HepG2 (cell line): Measurements from ENCODE around the gene TMEM63C. TPM values are rescaled to one million over a fixed set of nuclear protein-coding genes. Genes with fewer than 3 reads are reported as not detected.
A peak's percentile ranks its signal among the peaks of the same experiment; 100 is the strongest.

Source experiments
- AHR ChIP-seq: IDR thresholded peaks from 2 replicates; pipeline ENCODE4 v1.6.1; 2018; ENCODE audit warnings: missing genetic modification reagents, missing compliant biosample characterization
- CEBPZ ChIP-seq: IDR thresholded peaks from 2 replicates; pipeline ENCODE4 v1.6.1; 2012; ENCODE audit warnings: low read length, improper control_type of control experiment
- CREB1 ChIP-seq, 2 experiments: fragments of 450-650 bp in 1 of 2; IDR thresholded peaks; 2 replicates each; pipeline ENCODE4 v1.6.1; 2016 to 2017; ENCODE audit warnings: control low read depth in 1 of 2, mild to moderate bottlenecking in 1 of 2, missing compliant biosample characterization in 1 of 2, missing genetic modification characterization in 1 of 2
- FIP1L1 ChIP-seq: fragments of 200-400 bp; formaldehyde crosslinking; IDR thresholded peaks from 2 replicates; pipeline ENCODE4 v1.6.1; 2018; ENCODE audit warnings: low read depth, mild to moderate bottlenecking, low read length, moderate library complexity, borderline replicate concordance; ENCODE audit not compliant: insufficient read depth
- FOXA1 ChIP-seq, 2 experiments: fragments of 450-650 bp in 1 of 2; sonication (generic) in 1 of 2; formaldehyde crosslinking in 1 of 2; IDR thresholded peaks; 2 replicates each; pipeline versions ENCODE4 v1.4.0 to v1.6.1; 2016 to 2020; ENCODE audit warnings: missing genetic modification reagents in 1 of 2
- GLMP ChIP-seq: sonication (generic); formaldehyde crosslinking; IDR thresholded peaks from 2 replicates; pipeline ENCODE4 v1.9.0; 2021; ENCODE audit warnings: missing genetic modification reagents, mild to moderate bottlenecking, borderline replicate concordance
- JUN ChIP-seq: sonication (generic); formaldehyde crosslinking; IDR thresholded peaks from 2 replicates; pipeline ENCODE4 v1.4.0; 2020; ENCODE audit warnings: mild to moderate bottlenecking, missing genetic modification reagents
- NFAT5 ChIP-seq: sonication (generic); formaldehyde crosslinking; IDR thresholded peaks from 2 replicates; pipeline ENCODE4 v1.4.0; 2020; ENCODE audit warnings: missing genetic modification reagents
- NR3C1 ChIP-seq: sonication (generic); formaldehyde crosslinking; IDR thresholded peaks from 2 replicates; pipeline ENCODE4 v1.4.0; 2020; ENCODE audit warnings: missing genetic modification reagents
- SMYD3 ChIP-seq: sonication (generic); formaldehyde crosslinking; IDR thresholded peaks from 2 replicates; pipeline ENCODE4 v1.8.1; 2023; ENCODE audit warnings: mild to moderate bottlenecking, missing genetic modification reagents
- ZBTB3 ChIP-seq: sonication (generic); formaldehyde crosslinking; IDR thresholded peaks from 2 replicates; pipeline ENCODE4 v1.4.0; 2020; ENCODE audit warnings: low read depth, mild to moderate bottlenecking, moderate library complexity, missing genetic modification reagents, borderline replicate concordance
- ZNF230 ChIP-seq: sonication (generic); formaldehyde crosslinking; IDR thresholded peaks from 2 replicates; pipeline ENCODE4 v1.4.0; 2020; ENCODE audit warnings: mild to moderate bottlenecking, missing genetic modification reagents
- ZNF3 ChIP-seq: IDR thresholded peaks from 2 replicates; pipeline ENCODE4 v1.7.0; 2017; ENCODE audit warnings: inconsistent platforms
- ZNF629 ChIP-seq: sonication (generic); formaldehyde crosslinking; conservative IDR thresholded peaks from 2 replicates; pipeline ENCODE4 v1.5.0; 2020; ENCODE audit warnings: missing genetic modification reagents
- polyA plus RNA-seq, 8 experiments: library from polyadenylated mRNA; depleted of rRNA in 3 of 8; stranded (reverse) in 7 of 8; unstranded in 1 of 8; fragments of >200 nt; fragmentation: Illumina TruSeq in 4 of 8; extraction: Trizol in 4 of 8; gene quantifications; 2 replicates each; pipeline versions ENCODE4 v1.2.1 to v1.2.3, GENCODE V29; 2011 to 2016; ENCODE audit warnings: low read depth in 4 of 8, missing spikeins in 1 of 8, mixed read lengths in 1 of 8; ENCODE audit not compliant: insufficient read depth in 1 of 8
- total RNA-seq, 5 experiments: library from RNA; depleted of rRNA; stranded (reverse); fragments of >200 nt; fragmentation: Illumina TruSeq; extraction: Trizol; gene quantifications; 2 replicates each; pipeline ENCODE4 v1.2.3, GENCODE V29; 2016; ENCODE audit warnings: low read depth in 1 of 5
- TF ChIP-seq, protein P1 (sequence below): sonication (generic); formaldehyde crosslinking; IDR thresholded peaks from 2 replicates; pipeline ENCODE4 v1.4.0; 2020; ENCODE audit warnings: low read depth, missing genetic modification reagents

TMEM63C gene
- total and polyA plus RNA-seq, 2 of the 13 experiments (the other 11 are each of a cell fraction or from before 2014, with no cell fraction given), result 0.17 to 0.27 TPM

DNA sequence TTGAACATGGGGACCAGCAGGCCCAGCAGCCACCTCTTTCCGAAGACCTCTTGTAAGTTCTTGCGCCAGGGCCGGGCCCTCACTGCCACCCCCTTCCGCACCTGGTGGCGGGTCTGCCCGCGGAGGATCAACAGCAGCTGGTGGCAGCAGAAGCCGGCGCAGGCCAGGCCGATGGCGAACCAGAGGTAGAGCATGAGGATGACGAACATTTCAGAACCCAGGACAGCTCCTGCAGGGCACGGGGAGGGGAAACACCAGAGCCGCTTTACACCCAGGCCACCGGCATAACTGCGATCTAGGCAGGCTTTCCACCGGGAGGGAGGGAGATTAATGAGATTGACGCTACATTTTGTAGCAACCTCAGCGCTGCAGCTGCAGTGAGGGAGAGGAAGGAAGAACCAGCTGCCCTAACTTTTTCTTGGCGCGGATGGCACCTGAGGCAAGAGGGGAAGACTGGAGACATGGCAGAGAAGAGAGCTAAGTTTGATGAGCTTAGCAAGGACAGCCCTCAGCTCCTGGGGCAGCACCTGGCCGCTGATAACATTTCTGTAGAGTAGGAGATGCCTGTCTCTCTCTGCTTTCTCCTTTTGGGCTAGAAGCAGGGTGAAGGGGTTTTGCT is 47.8 kb upstream of the TMEM63C start (continued):
- TF ChIP-seq CEBPZ (no peak), CREB1 (IDR thresholded peaks at IDR 0.05) (no peak), CREB1 (CRISPR knock-in tag; IDR thresholded peaks at IDR 0.05) (no peak), FIP1L1 (no peak), ZBTB3 (no peak), GLMP (CRISPR knock-in tag) (no peak), SMYD3 (CRISPR knock-in tag) (no peak), AHR (CRISPR knock-in tag) (0 out of 2 replicates have a peak, but pooled peaks have one; percentile 53), FOXA1 (IDR thresholded peaks at IDR 0.05) (no peak), FOXA1 (CRISPR knock-in tag; IDR thresholded peaks at IDR 0.05) (0 out of 2 replicates have a peak, but pooled peaks have one; percentile 9), ZNF629 (CRISPR knock-in tag) (no peak), ZNF3 (no peak), NR3C1 (CRISPR knock-in tag) (no peak), ZNF230 (peak; percentile 31; the same call in 1 of the 2 replicates), JUN (CRISPR knock-in tag) (no peak), NFAT5 (CRISPR knock-in tag) (peak; percentile 82; the same call in 1 of the 2 replicates)
- TF ChIP-seq, protein P1, sequence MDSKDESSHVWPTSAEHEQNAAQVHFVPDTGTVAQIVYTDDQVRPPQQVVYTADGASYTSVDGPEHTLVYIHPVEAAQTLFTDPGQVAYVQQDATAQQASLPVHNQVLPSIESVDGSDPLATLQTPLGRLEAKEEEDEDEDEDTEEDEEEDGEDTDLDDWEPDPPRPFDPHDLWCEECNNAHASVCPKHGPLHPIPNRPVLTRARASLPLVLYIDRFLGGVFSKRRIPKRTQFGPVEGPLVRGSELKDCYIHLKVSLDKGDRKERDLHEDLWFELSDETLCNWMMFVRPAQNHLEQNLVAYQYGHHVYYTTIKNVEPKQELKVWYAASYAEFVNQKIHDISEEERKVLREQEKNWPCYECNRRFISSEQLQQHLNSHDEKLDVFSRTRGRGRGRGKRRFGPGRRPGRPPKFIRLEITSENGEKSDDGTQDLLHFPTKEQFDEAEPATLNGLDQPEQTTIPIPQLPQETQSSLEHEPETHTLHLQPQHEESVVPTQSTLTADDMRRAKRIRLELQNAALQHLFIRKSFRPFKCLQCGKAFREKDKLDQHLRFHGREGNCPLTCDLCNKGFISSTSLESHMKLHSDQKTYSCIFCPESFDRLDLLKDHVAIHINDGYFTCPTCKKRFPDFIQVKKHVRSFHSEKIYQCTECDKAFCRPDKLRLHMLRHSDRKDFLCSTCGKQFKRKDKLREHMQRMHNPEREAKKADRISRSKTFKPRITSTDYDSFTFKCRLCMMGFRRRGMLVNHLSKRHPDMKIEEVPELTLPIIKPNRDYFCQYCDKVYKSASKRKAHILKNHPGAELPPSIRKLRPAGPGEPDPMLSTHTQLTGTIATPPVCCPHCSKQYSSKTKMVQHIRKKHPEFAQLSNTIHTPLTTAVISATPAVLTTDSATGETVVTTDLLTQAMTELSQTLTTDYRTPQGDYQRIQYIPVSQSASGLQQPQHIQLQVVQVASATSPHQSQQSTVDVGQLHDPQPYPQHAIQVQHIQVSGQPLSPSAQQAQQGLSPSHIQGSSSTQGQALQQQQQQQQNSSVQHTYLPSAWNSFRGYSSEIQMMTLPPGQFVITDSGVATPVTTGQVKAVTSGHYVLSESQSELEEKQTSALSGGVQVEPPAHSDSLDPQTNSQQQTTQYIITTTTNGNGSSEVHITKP (CRISPR knock-in tag), result no peak
